Measurements from ENCODE around the gene PLP2. TPM values are rescaled to one million over a fixed set of nuclear protein-coding genes. Genes with fewer than 3 reads are reported as not detected.

Gene PLP2
- total and polyA plus RNA-seq, 2 of the 4 experiments (the other 2 are of a cell fraction) = 22.6 to 156 TPM

DNA sequence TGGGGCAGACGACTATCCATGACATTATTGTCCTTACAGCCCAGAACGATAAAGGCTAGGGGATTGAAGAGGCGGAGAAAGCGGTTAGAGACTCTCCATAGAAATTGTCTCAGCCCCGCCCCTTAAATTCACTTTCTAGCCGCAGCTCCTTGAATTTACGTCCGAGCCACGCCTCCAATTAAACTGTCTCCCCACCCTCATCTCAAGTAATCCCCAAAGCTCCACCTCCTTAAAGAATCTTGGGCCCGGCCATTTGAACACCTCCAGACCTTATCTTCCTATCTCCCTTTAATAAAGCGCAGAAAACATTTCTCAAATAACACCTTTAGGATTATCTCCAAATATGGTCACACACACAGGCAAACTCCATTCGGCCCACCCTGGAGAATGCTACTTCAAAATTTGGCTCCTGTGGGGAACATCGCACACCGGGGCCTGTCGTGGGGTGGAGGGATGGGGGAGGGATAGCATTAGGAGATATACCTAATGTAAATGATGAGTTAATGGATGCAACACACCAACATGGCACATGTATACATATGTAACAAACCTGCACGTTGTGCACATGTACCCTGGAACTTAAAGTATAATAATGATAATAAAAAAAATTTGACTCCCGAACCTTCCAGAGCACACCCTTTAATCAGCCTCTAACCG is 16.3 kb upstream of the PLP2 start:
- no peak overlapping the region for H3K23ac ChIP-seq (ENCODE audit: low read depth, low read length)
- DNase-seq (peak; percentile 58), ATAC-seq (ENCODE audit: low read depth) (peak; percentile 36)
- H3K4me1 ChIP-seq (ENCODE audit: control insufficient read depth, insufficient read depth, low read length) = peaks cover 6% of the 10 kb centered on the region
- no TSS peak for BruUV-seq (replicated peaks)
- ChIA-PET POLR2A (ENCODE audit: unreplicated experiment) (interaction anchor here (0.8 to 1.0 kb wide), 2 partner anchors 10 to 12 kb away, joined by 3 to 4 read pairs; no protein-coding TSS in a partner anchor), CTCF (interaction anchor here (0.6 to 1.4 kb wide), 4 partner anchors 12 to 29 kb away, joined by 3 to 6 read pairs (median 3); no protein-coding TSS in a partner anchor)
- peak overlapping the region; percentile 60; the same call in 1 of the 2 replicates for H3K18ac ChIP-seq (ENCODE audit: low read depth, low read length)
- H3K36me3 ChIP-seq (ENCODE audit: control insufficient read depth, insufficient read depth, low read length) = no peaks in the 10 kb centered on the region
- H3K56ac ChIP-seq (ENCODE audit: extremely low read depth, insufficient read depth, low read length) = peak overlapping the region; percentile 22; the same call in 1 of the 2 replicates
- peak overlapping the region; percentile 81 for H2BK5ac ChIP-seq (ENCODE audit: low read depth, low read length, poor library complexity, severe bottlenecking)
- H3K4ac ChIP-seq (ENCODE audit: low read depth, low read length) = peak overlapping the region; percentile 85
- no peak overlapping the region for H2AK9ac ChIP-seq (replicated peaks; ENCODE audit: low read depth, low read length, poor library complexity)
- no peaks in the 10 kb centered on the region for H3K9me1 ChIP-seq (ENCODE audit: insufficient read depth, low read length)
- H4K20me1 ChIP-seq (ENCODE audit: insufficient read depth, low read length) = no peaks in the 10 kb centered on the region
- no peak overlapping the region for H2BK120ac ChIP-seq (ENCODE audit: low read depth, low read length)
- peak overlapping the region; percentile 81 for H3K4me2 ChIP-seq (ENCODE audit: low read depth, low read length)
- H3K27ac ChIP-seq (ENCODE audit: insufficient read depth, low read length) = peak overlapping the region; percentile 66
- H2BK20ac ChIP-seq (ENCODE audit: low read depth, low read length) = no peak overlapping the region
- H3K9ac ChIP-seq (ENCODE audit: low read depth, low read length) = peak overlapping the region; percentile 18; the same call in 1 of the 2 replicates
- peak overlapping the region; percentile 71 for H4K5ac ChIP-seq (ENCODE audit: low read depth, low read length)
- peak overlapping the region; percentile 97 to 99 for H4K8ac ChIP-seq (ENCODE audit: low read depth in 2 of 2, low read length in 2 of 2)
- 49% methylated on average over 5 of the region's 18 CpGs; no CpG with 5 or more reads in 1 of the 2 experiments for WGBS, 2 experiments (ENCODE audit: extremely low coverage in 2 of 2, insufficient read length in 1 of 2)
- in situ Hi-C loops (cut with MboI; ENCODE audit: low sequenced_read_pairs) (no loop called here), dilution Hi-C loops (cut with HindIII; ENCODE audit: low sequenced_read_pairs, unreplicated experiment) (no loop called here), intact Hi-C loops (cut with micrococcal nuclease) (no loop called here)
- H3K79me1 ChIP-seq (ENCODE audit: low read depth in 1 of 2, low read length in 2 of 2) = no peaks in the 10 kb centered on the region; a peak in 1 of 4 replicates
- peak overlapping the region; percentile 79; the same call in 1 of the 2 replicates for H3K14ac ChIP-seq (replicated peaks; ENCODE audit: low read depth, low read length)
- H4K91ac ChIP-seq (ENCODE audit: insufficient read depth, low read depth, low read length) = peak overlapping the region; percentile 81
- no peak overlapping the region for H2AK5ac ChIP-seq (ENCODE audit: low read depth, low read length)
- H2BK15ac ChIP-seq (ENCODE audit: low read depth, low read length) = no peak overlapping the region; the same call in 2 of the 3 replicates
- H3K27me3 ChIP-seq (ENCODE audit: control insufficient read depth, insufficient read depth, low read length) = no peaks in the 10 kb centered on the region; the same call in 1 of the 2 replicates
- TF ChIP-seq, protein P1, sequence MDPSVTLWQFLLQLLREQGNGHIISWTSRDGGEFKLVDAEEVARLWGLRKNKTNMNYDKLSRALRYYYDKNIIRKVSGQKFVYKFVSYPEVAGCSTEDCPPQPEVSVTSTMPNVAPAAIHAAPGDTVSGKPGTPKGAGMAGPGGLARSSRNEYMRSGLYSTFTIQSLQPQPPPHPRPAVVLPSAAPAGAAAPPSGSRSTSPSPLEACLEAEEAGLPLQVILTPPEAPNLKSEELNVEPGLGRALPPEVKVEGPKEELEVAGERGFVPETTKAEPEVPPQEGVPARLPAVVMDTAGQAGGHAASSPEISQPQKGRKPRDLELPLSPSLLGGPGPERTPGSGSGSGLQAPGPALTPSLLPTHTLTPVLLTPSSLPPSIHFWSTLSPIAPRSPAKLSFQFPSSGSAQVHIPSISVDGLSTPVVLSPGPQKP (IDR thresholded peaks at IDR 0.05; ENCODE audit: borderline replicate concordance, low read depth, low read length) = no peak
- H2AFZ ChIP-seq (replicated peaks; ENCODE audit: low read length, poor library complexity) = peak overlapping the region; percentile 90
- no peaks in the 10 kb centered on the region for H3K9me3 ChIP-seq (ENCODE audit: control insufficient read depth, insufficient read depth, low read length)
- H3K4me3 ChIP-seq (ENCODE audit: insufficient read depth, low read depth, low read length) = peak overlapping the region; percentile 38

Measured in IMR-90 (cell line).